ENCODE data around the gene RBM46. TPM values are rescaled to one million over a fixed set of nuclear protein-coding genes. Genes with fewer than 3 reads are reported as not detected.

Gene RBM46
- total RNA-seq (2021) (3.3 to 4.6 TPM (median 4.2 TPM) in 3 replicates), Bru-seq, nascent RNA (percentile 55 among the genes with signal in this experiment)
- long read RNA-seq, experiment 1, transcript RBM46-204 (6 exons, 2,315 nt), result major isoform, 11 of 17 reads
- long read RNA-seq, experiment 1, partial matches to known transcripts, result 0 of 17 reads
- long read RNA-seq, experiment 1, other reads (novel, unspliced or antisense), result 6 of 17 reads
- long read RNA-seq, experiment 2, partial matches to known transcripts, result 0 of 2 reads
- long read RNA-seq, experiment 2, other reads (novel, unspliced or antisense), result 1 of 2 reads
- long read RNA-seq, experiment 3, partial matches to known transcripts, result 0 of 4 reads
- long read RNA-seq, experiment 3, other reads (novel, unspliced or antisense), result 2 of 4 reads

- POLR2A ChIA-PET, result no interaction called here
- peak; percentile 24; the same call in 1 of the 2 replicates for TF ChIP-seq MAX (CRISPR knock-in tag; IDR thresholded peaks at IDR 0.05)
- no peak for TF ChIP-seq ELF4 (CRISPR knock-in tag; IDR thresholded peaks at IDR 0.05; ENCODE audit: low read depth)
- Mint-ChIP-seq H3K27me3 (ENCODE audit: low read depth) (no peaks in the 10 kb centered on the region), H3K36me3 (no peaks in the 10 kb centered on the region), H3K4me3 (peak within 1 kb of the TSS; percentile 58), H3K4me1 (peaks cover 19% of the 10 kb centered on the region), H3K9me3 (no peaks in the 10 kb centered on the region), H3K27ac (no peak within 1 kb of the TSS)
- CTCF ChIA-PET, result interaction anchor here (0.7 to 3.0 kb wide), 6 partner anchors 37 to 222 kb away, joined by 3 to 10 read pairs (median 4); partner anchors contain the start of gene LRAT
- DNase-seq (ENCODE audit: low spot score) (peak; percentile 39), ATAC-seq (peak; percentile 76)
These were observed at the start of gene RBM46 for GRCh38 chr4:154781126-154781982. Gene RBM46, plus strand, starts transcription at chr4:154781272. Its CDS starts 15,481 bp downstream, at chr4:154796753.

- no peak for DNase-seq (ENCODE audit: low spot score)
- Mint-ChIP-seq H3K4me3 (no peak overlapping the region), H3K4me1 (peaks cover 20% of the 10 kb centered on the region), H3K27me3 (ENCODE audit: low read depth) (no peaks in the 10 kb centered on the region; the same call in 1 of the 2 replicates), H3K36me3 (no peaks in the 10 kb centered on the region), H3K9me3 (peaks cover 5% of the 10 kb centered on the region; the same call in 1 of the 2 replicates), H3K27ac (no peak overlapping the region)
- CTCF ChIA-PET, result no interaction called here
- no peak for ATAC-seq
- no peak for TF ChIP-seq OVOL2 (CRISPR knock-in tag; IDR thresholded peaks at IDR 0.05; ENCODE audit: borderline replicate concordance)
- no peak for TF ChIP-seq RELA (CRISPR knock-in tag; IDR thresholded peaks at IDR 0.05; ENCODE audit: borderline replicate concordance)
- no peak for TF ChIP-seq E2F1 (CRISPR knock-in tag; IDR thresholded peaks at IDR 0.05)
- TF ChIP-seq CBFB (CRISPR knock-in tag; IDR thresholded peaks at IDR 0.05; ENCODE audit: low read depth), result no peak
- TF ChIP-seq NR2C2 (CRISPR knock-in tag; IDR thresholded peaks at IDR 0.05), result no peak
- POLR2A ChIA-PET, result interaction anchor here (1.2 kb wide), 1 partner anchor 12 kb away, joined by 3 read pairs; the partner anchor contains the start of gene LRAT
These were observed 49.3 kb upstream of the RBM46 start for GRCh38 chr4:154731756-154732155.

- CTCF ChIA-PET, result interaction anchor here (1.0 kb wide), 1 partner anchor 114 kb away, joined by 4 read pairs; no protein-coding TSS in a partner anchor
- ATAC-seq, result no peak
- Mint-ChIP-seq H3K4me1 (peaks cover 24% of the 10 kb centered on the region), H3K27me3 (ENCODE audit: low read depth) (no peaks in the 10 kb centered on the region; the same call in 1 of the 2 replicates), H3K27ac (peak overlapping the region; percentile 3; the same call in 1 of the 2 replicates), H3K36me3 (no peaks in the 10 kb centered on the region), H3K9me3 (peaks cover 5% of the 10 kb centered on the region; the same call in 1 of the 2 replicates), H3K4me3 (no peak overlapping the region)
- no peak for DNase-seq (ENCODE audit: low spot score)
- POLR2A ChIA-PET, result interaction anchor here (1.2 kb wide), 1 partner anchor 11 kb away, joined by 3 read pairs; the partner anchor contains the start of gene LRAT
- TF ChIP-seq USF1 (CRISPR knock-in tag; IDR thresholded peaks at IDR 0.05) (no peak), E2F4 (CRISPR knock-in tag; IDR thresholded peaks at IDR 0.05; ENCODE audit: borderline replicate concordance, low read depth) (no peak), SOX15 (CRISPR knock-in tag; IDR thresholded peaks at IDR 0.05) (no peak), CREB1 (CRISPR knock-in tag; IDR thresholded peaks at IDR 0.05) (no peak), PRDM15 (CRISPR knock-in tag; IDR thresholded peaks at IDR 0.05) (no peak), EMX1 (CRISPR knock-in tag; IDR thresholded peaks at IDR 0.05) (no peak), ERG (CRISPR knock-in tag; IDR thresholded peaks at IDR 0.05) (no peak), RORB (CRISPR knock-in tag; IDR thresholded peaks at IDR 0.05) (no peak), HMGA2 (CRISPR knock-in tag; IDR thresholded peaks at IDR 0.05) (no peak), RELA (CRISPR knock-in tag; IDR thresholded peaks at IDR 0.05; ENCODE audit: borderline replicate concordance) (no peak), ZNF671 (CRISPR knock-in tag; IDR thresholded peaks at IDR 0.05) (no peak)
These were observed 48.4 kb upstream of the RBM46 start for GRCh38 chr4:154732669-154733068.
